ENCODE results near the gene HMGCS1. TPM values are rescaled to one million over a fixed set of nuclear protein-coding genes. Genes with fewer than 3 reads are reported as not detected.

The HMGCS1 gene
- total and polyA plus RNA-seq, 12 donors, result 15.4 to 1,290 (median 39.4) TPM

DNA sequence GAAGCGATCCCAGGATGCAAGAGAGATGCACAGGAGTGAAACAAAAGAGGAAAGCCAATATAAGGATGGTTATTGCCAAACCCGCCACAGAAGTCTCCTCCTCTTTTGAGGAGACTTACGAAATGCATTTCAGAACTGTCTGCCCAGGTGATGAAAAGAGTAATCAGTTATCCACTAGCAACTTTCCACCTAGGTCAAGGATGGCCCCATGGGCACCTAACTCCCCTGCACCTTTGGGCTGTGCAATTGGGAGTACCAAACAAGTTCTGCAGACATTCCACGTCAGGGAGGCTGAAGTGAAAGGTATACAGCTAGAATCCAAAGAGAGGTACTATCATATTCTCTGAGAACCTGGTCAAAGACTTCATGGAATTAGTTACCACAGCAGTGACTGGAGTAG lies 25.7 kb downstream of the HMGCS1 start:
- intact Hi-C loops (cut with DNase I), result no loop called here
- H3K27ac ChIP-seq, result no peak overlapping the region
- no peak for DNase-seq

DNA sequence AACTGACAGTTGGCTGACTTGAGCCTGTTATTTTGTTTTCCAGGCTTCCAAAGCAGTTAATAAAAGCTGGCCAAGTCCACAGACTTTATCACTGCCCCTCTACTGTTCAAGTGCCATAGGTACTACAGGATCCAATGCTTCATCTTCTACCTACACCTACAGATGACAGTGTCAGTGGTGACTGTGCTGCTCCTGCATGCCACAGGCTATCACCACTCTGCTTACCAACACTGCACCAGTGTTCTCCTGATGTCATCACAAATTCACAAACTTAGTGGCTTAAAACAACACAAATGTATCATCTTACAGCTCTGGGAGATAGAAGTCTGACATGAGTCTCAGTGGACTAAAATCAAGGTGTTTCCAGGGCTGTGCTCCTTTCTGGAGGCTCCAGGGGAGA lies 26.6 kb downstream of the HMGCS1 start:
- no peak for TF ChIP-seq POLR2A (IDR thresholded peaks at IDR 0.05)
- TF ChIP-seq, protein P1, sequence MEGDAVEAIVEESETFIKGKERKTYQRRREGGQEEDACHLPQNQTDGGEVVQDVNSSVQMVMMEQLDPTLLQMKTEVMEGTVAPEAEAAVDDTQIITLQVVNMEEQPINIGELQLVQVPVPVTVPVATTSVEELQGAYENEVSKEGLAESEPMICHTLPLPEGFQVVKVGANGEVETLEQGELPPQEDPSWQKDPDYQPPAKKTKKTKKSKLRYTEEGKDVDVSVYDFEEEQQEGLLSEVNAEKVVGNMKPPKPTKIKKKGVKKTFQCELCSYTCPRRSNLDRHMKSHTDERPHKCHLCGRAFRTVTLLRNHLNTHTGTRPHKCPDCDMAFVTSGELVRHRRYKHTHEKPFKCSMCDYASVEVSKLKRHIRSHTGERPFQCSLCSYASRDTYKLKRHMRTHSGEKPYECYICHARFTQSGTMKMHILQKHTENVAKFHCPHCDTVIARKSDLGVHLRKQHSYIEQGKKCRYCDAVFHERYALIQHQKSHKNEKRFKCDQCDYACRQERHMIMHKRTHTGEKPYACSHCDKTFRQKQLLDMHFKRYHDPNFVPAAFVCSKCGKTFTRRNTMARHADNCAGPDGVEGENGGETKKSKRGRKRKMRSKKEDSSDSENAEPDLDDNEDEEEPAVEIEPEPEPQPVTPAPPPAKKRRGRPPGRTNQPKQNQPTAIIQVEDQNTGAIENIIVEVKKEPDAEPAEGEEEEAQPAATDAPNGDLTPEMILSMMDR (IDR thresholded peaks at IDR 0.05), result no peak
- Histone ChIP-seq H3K4me3 (no peak overlapping the region), H3K9me3 (replicated peaks in 1 of 3) (no peaks in the 10 kb centered on the region), H3K4me1 (replicated peaks in 1 of 2) (peaks cover 9 to 12% of the 10 kb centered on the region in 2 donors), H3K27ac (no peak overlapping the region), H3K36me3 (replicated peaks in 1 of 2) (peaks cover 0 to 8% of the 10 kb centered on the region in 2 donors), H3K27me3 (no peaks in the 10 kb centered on the region)
- intact Hi-C loops (cut with DNase I), result no loop called here
- DNase-seq, result no peak

More for the DNA sequence above, 25.7 kb downstream of the HMGCS1 start:
- Histone ChIP-seq H3K36me3 (replicated peaks in 1 of 2) (peaks cover 0 to 16% of the 10 kb centered on the region in 2 donors), H3K4me1 (replicated peaks in 1 of 2) (peaks cover 9 to 12% of the 10 kb centered on the region in 2 donors), H3K27me3 (no peaks in the 10 kb centered on the region), H3K4me3 (no peak overlapping the region), H3K9me3 (replicated peaks in 1 of 3) (no peaks in the 10 kb centered on the region)
- TF ChIP-seq, protein P1 (IDR thresholded peaks at IDR 0.05), result no peak
- TF ChIP-seq POLR2A (IDR thresholded peaks at IDR 0.05), result no peak
- 93 to 98% (median 95%) methylated on average over 4 of the region's 4 CpGs for WGBS, 4 donors

DNA sequence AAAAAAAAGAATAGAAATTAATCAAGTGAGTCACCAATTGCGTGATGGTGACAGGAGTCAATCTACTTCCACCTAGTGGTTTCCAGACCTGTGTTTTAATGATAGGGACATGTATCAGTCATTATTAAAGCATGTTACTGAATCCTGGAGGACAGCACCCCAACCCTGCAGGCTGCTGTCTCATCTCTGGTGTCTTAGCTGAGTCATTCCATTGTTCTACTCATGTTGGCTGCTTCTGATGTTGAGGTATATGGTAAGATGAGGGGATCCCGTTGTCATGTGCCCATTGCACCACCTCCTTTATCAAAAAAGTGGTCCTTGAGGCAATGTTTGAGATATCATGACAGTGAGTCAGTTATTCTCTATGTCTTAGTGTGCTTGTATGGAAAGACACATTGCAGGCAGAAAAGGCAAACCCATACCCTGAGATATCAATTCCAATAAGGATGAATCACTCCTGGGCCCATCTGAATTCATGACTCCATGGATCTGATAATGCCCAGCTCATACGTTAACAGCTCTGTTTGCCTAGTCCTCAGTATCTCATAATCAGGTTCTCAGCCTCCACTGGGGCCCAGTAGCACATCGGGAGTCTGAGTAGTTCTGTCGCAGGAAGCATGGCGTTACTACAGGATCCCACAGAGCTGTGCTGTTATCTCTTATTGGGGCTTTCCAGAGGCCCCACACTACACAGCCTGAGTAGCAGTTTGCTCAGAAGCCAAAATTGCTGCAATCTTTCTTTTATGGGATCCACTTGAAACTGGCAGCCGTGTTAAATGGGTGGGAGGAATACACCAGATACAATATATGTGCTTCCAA lies 31.2 kb downstream of the HMGCS1 start:
- intact Hi-C loops (cut with DNase I), result no loop called here
- Histone ChIP-seq H3K36me3 (replicated peaks in 1 of 2) (peaks cover 0 to under 1% of the 10 kb centered on the region in 2 donors), H3K4me1 (replicated peaks in 1 of 2) (no peaks in the 10 kb centered on the region), H3K27ac (no peak overlapping the region), H3K27me3 (no peaks in the 10 kb centered on the region), H3K4me3 (no peak overlapping the region), H3K9me3 (replicated peaks in 1 of 3) (no peaks in the 10 kb centered on the region)
- WGBS, 4 donors, result 69 to 82% (median 77%) methylated on average over 6 to 7 of the region's 7 CpGs
- no peak for DNase-seq
- TF ChIP-seq POLR2A (IDR thresholded peaks at IDR 0.05), result no peak
- TF ChIP-seq, protein P1 (IDR thresholded peaks at IDR 0.05), result no peak

DNA sequence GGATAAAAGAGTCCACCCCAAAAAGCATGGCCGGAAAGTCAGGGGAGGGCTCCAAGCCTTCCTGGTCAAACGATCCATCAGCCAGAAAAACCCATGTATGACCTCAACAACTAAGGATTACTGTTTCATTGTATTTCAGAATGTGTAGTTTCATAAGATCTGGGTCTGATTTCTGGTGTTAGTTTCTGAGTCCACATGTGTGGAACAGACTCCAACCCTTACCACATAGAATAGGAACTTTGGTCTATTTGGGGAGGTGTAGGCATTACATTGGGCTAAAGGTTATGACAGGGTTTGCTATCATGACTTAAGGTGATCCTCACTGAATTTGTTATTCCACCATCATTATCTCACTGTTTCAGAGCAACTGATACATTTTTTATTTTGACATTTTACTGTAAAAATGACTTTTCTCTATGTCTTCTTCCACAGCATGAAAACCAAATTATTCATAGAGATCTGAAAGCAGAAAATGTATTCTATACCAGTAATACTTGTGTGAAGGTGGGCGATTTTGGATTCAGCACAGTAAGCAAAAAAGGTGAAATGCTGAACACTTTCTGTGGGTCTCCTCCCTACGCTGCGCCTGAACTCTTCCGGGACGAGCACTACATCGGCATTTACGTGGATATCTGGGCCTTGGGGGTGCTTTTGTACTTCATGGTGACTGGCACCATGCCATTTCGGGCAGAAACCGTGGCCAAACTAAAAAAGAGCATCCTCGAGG lies 33.5 kb downstream of the HMGCS1 start:
- intact Hi-C loops (cut with DNase I), result no loop called here
- Histone ChIP-seq H3K27ac (no peak overlapping the region), H3K4me1 (replicated peaks in 1 of 2) (no peaks in the 10 kb centered on the region), H3K27me3 (no peaks in the 10 kb centered on the region), H3K36me3 (replicated peaks in 1 of 2) (no peaks in the 10 kb centered on the region), H3K9me3 (replicated peaks in 1 of 3) (no peaks in the 10 kb centered on the region), H3K4me3 (no peak overlapping the region)
- no peak for DNase-seq
- WGBS, 4 donors, result 83 to 95% (median 94%) methylated on average over 12 of the region's 12 CpGs
- TF ChIP-seq POLR2A (IDR thresholded peaks at IDR 0.05), result no peak
- TF ChIP-seq, protein P1 (IDR thresholded peaks at IDR 0.05), result no peak

Measured in adrenal gland (tissue), 12 donors.